Stimulated activated CD8-positive, alpha-beta memory T cell treated with anti-CD3 and anti-CD28 coated beads, Interleukin-4, amount 100 ng/mL, for 24 hours (primary cell): ENCODE measurements around the gene RNMT.
A peak's percentile ranks its signal among the peaks of the same experiment; 100 is the strongest.

Experiments
- DNase-seq: peaks from one replicate; pipeline ENCODE4 v3.0.0-alpha.2; 2020; ENCODE audit warnings: low read depth

RNMT gene

GRCh38 chr18:13813271-13813849 is 86.9 kb downstream of the RNMT start:
- peak; percentile 32 for DNase-seq
